PFSK-1 (cell line): ENCODE data around the gene BCR.

ENCODE experiments used
- FOXP2 ChIP-seq: optimal IDR thresholded peaks from 2 replicates; pipeline ENCODE3; 2011; ENCODE audit warnings: borderline replicate concordance, control low read depth, inconsistent platforms; ENCODE audit not compliant: insufficient read depth; ENCODE audit errors: extremely low read length, extremely low read depth
- POLR2AphosphoS5 ChIP-seq: IDR thresholded peaks from 2 replicates; pipeline ENCODE4 v1.6.1; 2012; ENCODE audit warnings: low read depth, mild to moderate bottlenecking, control low read depth, low read length, moderate library complexity
- SIN3A ChIP-seq: IDR thresholded peaks from 2 replicates; pipeline ENCODE4 v1.6.1; 2012; ENCODE audit warnings: mild to moderate bottlenecking, low read length, moderate library complexity, borderline replicate concordance; ENCODE audit not compliant: insufficient read depth
- TAF1 ChIP-seq: IDR thresholded peaks from 2 replicates; pipeline ENCODE4 v1.6.1; 2012; ENCODE audit warnings: low read length, control low read depth, borderline replicate concordance; ENCODE audit not compliant: insufficient read depth
- TF ChIP-seq, protein P1 (sequence below), 2 experiments: IDR thresholded peaks; 2 replicates each; pipeline versions ENCODE4 v1.6.1 to v1.8.0; 2011 to 2012; ENCODE audit warnings: low read depth in 2 of 2, low read length in 2 of 2, control low read depth in 1 of 2, inconsistent platforms in 1 of 2, mild to moderate bottlenecking in 1 of 2, moderate library complexity in 1 of 2; ENCODE audit not compliant: insufficient read depth in 1 of 2

BCR gene

DNA sequence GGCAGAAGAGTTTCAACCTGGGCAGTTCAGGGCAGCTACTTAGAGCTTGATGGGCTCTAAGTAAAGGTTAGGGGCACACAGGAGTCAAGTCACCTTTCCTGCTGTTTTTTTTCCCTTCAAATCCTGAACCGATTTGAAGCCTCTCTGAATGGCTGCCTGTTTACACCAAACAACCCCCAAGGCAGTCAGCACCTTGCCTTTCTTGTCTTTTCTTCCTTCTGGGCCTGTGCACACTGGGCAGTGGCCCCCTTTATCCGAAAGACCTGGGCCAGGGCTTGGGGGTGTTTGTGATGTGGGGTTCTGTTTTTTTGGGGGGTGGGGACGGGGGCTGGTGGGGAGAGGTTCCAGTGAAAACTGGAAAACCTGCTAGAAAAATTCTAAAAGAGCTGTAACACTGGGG, 42.8 kb upstream of the BCR start:
- no peak for TF ChIP-seq FOXP2
- no peak for TF ChIP-seq POLR2AphosphoS5
- no peak for TF ChIP-seq SIN3A
- no peak for TF ChIP-seq TAF1
- TF ChIP-seq, protein P1, sequence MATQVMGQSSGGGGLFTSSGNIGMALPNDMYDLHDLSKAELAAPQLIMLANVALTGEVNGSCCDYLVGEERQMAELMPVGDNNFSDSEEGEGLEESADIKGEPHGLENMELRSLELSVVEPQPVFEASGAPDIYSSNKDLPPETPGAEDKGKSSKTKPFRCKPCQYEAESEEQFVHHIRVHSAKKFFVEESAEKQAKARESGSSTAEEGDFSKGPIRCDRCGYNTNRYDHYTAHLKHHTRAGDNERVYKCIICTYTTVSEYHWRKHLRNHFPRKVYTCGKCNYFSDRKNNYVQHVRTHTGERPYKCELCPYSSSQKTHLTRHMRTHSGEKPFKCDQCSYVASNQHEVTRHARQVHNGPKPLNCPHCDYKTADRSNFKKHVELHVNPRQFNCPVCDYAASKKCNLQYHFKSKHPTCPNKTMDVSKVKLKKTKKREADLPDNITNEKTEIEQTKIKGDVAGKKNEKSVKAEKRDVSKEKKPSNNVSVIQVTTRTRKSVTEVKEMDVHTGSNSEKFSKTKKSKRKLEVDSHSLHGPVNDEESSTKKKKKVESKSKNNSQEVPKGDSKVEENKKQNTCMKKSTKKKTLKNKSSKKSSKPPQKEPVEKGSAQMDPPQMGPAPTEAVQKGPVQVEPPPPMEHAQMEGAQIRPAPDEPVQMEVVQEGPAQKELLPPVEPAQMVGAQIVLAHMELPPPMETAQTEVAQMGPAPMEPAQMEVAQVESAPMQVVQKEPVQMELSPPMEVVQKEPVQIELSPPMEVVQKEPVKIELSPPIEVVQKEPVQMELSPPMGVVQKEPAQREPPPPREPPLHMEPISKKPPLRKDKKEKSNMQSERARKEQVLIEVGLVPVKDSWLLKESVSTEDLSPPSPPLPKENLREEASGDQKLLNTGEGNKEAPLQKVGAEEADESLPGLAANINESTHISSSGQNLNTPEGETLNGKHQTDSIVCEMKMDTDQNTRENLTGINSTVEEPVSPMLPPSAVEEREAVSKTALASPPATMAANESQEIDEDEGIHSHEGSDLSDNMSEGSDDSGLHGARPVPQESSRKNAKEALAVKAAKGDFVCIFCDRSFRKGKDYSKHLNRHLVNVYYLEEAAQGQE (IDR thresholded peaks at IDR 0.05; ENCODE audit: insufficient read depth in 1 of 2, low read depth in 2 of 2, low read length in 2 of 2) = no peak

DNA sequence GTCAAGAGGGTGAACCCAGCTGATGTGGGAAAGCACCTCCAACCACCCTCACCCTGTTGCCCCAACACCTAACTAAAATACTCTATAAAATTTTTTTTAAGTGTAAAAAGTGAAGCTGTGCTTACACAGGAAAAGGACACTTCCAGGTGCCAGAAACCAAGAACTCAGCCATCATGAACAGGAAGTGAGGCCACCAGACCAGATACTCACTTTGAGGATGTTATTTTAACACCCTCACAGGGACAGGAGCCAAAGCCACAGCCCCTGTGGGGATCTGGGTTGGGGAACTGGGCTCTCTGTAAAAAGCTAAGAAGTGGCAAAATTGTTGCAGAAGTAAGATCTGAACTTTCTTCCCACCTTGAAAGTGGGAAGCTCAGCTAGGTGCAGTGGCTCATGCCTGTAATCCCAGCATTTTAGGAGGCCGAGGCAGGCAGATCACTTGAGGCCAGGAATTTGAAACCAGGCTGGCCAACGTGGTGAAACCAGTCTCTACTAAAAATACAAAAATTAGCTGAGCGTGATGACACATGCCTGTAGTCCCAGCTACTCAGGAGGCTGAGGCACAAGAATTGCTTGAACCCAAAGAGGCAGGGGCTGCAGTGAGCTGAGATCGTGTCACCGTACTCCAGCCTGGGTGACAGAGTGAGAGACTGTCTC, 42.3 kb upstream of the BCR start:
- no peak for TF ChIP-seq FOXP2
- TF ChIP-seq SIN3A = no peak
- no peak for TF ChIP-seq POLR2AphosphoS5

DNA sequence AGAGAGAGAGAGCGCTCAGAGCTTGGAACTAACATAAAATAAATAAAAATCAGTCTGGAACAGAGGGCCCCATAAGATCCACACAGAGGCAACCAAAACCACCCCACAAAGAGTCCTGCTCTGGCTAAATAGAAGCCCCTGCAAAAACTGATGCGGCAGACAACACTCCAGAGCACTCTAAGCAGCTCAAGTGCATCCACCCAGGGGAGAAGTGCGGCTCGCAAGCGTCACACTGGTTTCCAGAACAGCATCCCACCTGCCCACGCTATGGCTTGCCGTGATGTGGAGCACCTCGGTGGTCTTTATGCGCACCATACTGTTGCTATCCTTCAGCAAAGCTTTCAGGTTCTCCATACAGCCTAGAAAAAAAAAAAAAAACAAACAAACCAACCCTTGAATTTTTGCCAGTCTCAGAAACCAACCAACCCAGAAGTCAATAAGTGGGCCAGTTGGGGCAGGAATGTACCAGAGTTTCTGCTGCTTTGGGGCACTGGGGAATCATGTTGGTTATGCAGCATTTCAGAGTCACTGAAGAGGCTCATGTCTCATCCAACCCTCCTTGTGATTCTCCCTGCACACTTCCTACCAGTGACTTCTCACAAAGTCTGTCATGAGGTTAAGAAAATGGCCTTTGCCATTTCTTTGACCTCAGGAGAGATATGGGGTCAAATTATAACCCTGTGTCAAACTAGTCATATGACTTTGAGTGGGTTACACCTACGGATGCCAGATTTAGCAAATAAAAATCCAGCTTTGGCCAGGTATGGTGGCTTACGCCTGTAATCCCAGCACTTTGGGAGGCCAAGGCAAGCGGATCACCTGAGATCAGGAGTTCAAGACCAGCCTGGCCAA, 41.5 kb upstream of the BCR start:
- no peak for TF ChIP-seq POLR2AphosphoS5

DNA sequence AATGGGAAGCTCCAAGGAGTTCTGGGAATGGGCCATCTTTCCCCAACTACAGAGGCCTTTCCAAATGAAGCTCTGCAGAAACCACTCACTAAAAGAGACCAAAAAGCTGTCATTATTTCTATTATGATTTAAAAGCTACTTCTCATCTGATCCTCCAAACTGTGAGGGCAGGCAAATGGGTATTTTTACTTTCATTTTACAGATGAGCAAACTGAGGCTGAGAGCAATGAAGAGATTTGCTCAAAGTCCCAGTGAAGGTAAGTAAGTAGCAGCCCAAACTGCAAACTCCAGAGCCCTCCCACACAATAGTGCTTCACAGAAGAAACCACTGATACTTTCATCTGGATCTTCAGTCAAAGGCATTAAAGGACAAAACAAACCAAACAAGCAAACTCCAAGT, 39.9 kb upstream of the BCR start:
- TF ChIP-seq FOXP2 (no peak), SIN3A (no peak), TAF1 (no peak), POLR2AphosphoS5 (no peak)
- TF ChIP-seq, protein P1 (IDR thresholded peaks at IDR 0.05; ENCODE audit: insufficient read depth in 1 of 2, low read depth in 2 of 2, low read length in 2 of 2) = no peak

DNA sequence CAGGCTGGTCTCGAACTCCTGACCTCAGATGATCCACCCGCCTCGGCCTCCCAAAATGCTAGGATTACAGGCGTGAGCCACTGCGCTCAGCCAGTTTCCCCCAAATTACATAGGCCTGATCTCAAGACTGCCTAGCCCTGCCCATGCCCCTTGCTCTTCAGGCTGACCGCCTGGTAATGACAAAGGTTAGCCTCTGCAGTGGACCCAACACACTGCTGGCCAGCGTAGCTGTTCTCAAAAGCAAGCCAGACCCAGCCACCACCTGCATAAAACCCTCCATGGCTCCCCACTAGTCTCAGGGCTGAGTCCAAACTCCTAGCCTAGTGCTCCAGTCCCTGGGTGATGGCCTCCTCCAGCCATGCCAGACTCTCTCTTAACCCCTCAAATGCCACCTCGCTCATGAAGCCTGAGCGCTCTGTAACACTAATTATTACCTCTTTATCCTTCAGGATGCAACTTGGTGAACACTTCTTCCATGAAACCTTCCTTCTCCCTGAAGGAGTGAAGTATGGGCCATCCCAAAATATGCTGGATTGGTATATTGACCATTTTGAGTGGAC, 37.7 kb upstream of the BCR start:
- TF ChIP-seq TAF1 (no peak), POLR2AphosphoS5 (no peak), FOXP2 (no peak), SIN3A (no peak)
- TF ChIP-seq, protein P1 (IDR thresholded peaks at IDR 0.05; ENCODE audit: insufficient read depth in 1 of 2, low read depth in 2 of 2, low read length in 2 of 2) = no peak

DNA sequence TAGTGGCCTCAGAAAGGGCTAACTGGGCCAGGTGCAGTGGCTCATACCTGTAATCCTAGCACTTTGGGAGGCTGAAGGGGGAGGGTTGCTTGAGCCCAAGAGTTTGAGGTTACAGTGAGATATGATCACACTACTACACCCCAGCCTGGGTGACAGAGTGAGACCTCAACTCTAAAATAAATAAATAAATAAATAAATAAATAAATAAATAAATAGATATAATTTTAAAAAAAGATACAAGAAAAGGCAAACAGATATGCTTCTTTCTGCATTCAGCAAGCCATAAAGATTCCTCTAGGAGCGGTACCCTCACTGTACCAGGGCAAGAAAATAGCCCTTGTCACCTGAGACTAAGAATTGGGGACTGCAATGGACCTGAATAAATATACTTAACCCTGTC, 37.2 kb upstream of the BCR start:
- TF ChIP-seq TAF1 (no peak), FOXP2 (no peak), POLR2AphosphoS5 (no peak), SIN3A (no peak)
- TF ChIP-seq, protein P1 (IDR thresholded peaks at IDR 0.05; ENCODE audit: insufficient read depth in 1 of 2, low read depth in 2 of 2, low read length in 2 of 2) = no peak
